ENCODE data around the gene TMEM231.

Gene TMEM231

DNA sequence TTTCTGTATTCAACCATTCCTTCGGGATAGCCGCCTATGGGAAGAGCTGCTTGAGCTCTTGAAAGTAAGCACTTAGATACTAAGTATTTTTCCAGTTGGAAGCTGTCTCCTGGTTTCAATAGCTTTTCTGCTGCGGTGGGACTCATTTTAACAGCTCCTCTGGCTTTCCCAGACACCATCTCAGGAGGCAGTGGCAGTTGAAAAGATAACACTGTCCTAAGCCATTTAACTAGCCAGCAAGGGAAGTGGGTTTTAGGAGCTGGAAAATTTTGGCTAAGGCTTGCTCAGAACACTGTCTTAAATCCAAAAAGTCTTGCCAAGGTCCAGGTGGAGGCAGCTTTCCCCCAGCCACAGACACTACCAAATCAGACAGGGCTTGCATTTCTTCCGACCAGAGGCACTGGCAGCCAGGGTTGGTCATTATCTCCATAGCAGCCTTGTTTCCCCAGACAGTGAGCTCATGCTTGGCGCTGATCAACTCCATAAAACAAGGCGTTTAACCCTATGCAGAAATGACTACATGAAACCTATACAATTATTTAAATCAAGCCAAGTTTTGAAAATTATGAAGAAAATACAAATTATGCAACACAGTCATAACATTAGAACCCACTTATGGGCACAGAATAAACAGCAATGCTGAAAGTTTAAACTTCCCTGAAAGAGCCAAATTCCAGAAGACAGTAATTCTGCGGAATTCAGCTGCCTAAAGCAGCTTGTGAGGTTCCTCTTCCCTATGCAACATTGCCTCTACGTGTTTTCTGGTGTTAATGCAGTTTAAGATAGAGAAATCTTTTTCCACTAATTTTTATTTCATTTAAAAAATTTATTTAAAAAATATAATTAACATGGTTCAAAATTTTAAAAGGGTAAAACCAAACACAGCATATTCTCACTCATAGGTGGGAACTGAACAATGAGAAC, 35.1 kb upstream of the TMEM231 start:
- H3K27ac ChIP-seq = no peak overlapping the region
- no peak for TF ChIP-seq ZFX (IDR thresholded peaks at IDR 0.05; ENCODE audit: borderline replicate concordance)
- TF ChIP-seq, protein P1, sequence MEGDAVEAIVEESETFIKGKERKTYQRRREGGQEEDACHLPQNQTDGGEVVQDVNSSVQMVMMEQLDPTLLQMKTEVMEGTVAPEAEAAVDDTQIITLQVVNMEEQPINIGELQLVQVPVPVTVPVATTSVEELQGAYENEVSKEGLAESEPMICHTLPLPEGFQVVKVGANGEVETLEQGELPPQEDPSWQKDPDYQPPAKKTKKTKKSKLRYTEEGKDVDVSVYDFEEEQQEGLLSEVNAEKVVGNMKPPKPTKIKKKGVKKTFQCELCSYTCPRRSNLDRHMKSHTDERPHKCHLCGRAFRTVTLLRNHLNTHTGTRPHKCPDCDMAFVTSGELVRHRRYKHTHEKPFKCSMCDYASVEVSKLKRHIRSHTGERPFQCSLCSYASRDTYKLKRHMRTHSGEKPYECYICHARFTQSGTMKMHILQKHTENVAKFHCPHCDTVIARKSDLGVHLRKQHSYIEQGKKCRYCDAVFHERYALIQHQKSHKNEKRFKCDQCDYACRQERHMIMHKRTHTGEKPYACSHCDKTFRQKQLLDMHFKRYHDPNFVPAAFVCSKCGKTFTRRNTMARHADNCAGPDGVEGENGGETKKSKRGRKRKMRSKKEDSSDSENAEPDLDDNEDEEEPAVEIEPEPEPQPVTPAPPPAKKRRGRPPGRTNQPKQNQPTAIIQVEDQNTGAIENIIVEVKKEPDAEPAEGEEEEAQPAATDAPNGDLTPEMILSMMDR (IDR thresholded peaks at IDR 0.05) = no peak

DNA sequence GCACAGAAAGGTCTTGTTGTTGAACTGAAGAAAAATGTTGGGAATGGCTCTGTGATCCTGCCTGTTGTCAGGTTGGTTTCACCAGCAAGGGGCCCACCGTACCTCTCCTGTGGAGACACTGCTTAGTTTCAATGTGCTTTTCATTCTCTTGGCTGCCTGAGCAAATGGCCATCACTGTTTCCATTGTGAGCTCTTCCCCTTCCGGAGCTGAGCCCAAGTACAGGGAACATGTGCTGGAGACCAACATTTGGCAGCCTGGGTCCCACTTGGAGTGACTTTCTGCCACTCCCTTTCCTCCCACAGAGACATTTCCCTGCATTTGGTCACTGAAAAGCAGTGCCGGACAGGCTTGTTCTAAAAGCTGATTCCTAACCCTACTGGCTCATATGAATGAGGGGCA, 33.3 kb upstream of the TMEM231 start:
- TF ChIP-seq ZFX (IDR thresholded peaks at IDR 0.05; ENCODE audit: borderline replicate concordance) = no peak
- TF ChIP-seq, protein P1 (IDR thresholded peaks at IDR 0.05) = no peak
- H3K27ac ChIP-seq = no peak overlapping the region

DNA sequence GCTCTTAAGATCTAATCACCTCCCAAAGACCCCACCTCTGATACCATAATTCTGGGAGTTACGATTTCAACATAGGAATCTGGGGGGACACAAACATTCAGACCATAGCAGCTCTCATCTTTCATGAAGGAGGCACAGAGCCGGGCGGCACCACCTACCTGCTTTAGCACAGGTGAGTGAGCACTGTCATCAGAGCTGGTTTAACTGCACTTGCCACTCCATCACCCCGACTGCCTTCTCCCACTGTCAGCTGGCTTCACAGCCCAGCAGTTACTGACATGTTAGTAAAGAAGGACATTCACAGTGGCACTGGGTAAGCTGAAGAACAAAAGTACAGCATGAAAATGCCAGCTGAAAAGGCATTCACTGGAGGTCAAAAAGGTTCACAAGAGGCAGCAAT, 32.7 kb upstream of the TMEM231 start:
- TF ChIP-seq, protein P1 (IDR thresholded peaks at IDR 0.05) = no peak
- TF ChIP-seq ZFX (IDR thresholded peaks at IDR 0.05; ENCODE audit: borderline replicate concordance) = no peak

DNA sequence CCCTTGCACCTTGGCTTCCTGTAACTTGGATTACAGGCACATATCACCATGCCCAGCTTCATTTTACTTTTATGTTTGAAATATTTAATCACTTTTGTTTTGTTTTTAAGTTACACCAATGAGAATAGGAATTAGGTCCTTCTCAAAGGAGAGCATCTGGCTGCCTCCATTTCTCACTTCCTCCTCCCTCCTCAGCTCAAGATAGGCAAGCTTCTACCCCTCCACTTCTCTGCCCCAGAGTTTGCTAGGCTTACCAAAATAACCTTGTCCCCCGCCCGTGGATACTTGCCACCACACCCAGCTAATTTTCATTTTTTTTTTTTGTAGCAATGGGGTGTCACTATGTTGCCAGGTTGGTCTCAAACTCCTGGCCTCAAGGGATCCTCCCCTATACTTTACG, 28.1 kb upstream of the TMEM231 start:
- TF ChIP-seq ZFX (IDR thresholded peaks at IDR 0.05; ENCODE audit: borderline replicate concordance) = no peak
- TF ChIP-seq, protein P1 (IDR thresholded peaks at IDR 0.05) = no peak
- H3K27ac ChIP-seq = no peak overlapping the region

More for the DNA sequence above, 32.7 kb upstream of the TMEM231 start:
- H3K27ac ChIP-seq = no peak overlapping the region

DNA sequence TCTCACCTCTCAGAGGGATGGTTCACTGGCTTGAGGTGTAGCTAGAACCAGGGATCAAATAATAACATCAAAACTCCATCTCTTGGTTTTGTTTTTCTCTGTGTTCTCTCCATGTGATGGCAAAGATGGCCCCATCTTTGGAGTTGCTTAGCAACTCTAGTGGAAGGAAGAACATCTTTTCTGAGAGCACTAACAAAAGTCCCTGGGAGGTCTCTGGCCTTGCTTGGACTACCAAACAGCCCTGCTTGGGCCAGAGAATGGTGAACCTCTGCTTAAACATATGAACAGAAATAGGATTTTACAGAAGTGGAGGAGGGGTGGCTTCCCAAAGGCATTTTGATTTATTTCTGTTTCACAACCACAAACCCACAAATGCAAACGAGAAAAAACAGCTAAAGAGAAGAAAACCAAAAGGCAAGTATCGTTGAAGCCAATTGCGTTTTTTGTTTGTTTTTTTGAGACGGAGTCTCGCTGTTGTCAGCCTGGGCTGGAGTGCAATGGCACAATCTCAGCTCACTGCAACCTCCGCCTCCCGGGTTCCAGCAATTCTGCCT, 23.3 kb upstream of the TMEM231 start:
- no peak for TF ChIP-seq ZFX (IDR thresholded peaks at IDR 0.05; ENCODE audit: borderline replicate concordance)
- TF ChIP-seq, protein P1 (IDR thresholded peaks at IDR 0.05) = no peak
- no peak overlapping the region for H3K27ac ChIP-seq

DNA sequence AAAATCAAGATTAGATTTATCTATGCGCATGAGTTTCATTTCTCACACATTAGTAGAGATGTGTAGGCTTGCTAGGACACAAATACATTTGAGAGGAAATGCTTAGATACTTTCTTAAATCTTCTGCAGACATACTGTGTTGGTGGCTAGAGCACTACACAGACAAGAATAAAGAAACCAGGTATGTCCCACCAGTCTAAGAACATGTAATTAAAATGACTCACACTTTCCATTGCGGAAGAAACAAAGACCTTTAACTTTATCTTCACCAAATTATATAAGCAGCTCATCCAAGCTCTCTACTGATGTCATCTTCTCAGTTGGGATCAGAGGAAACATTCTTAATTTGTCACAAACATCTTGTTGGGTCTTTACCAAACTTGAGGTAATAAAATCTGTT, 22.7 kb upstream of the TMEM231 start:
- no peak for TF ChIP-seq ZFX (IDR thresholded peaks at IDR 0.05; ENCODE audit: borderline replicate concordance)
- TF ChIP-seq, protein P1 (IDR thresholded peaks at IDR 0.05) = no peak
- no peak overlapping the region for H3K27ac ChIP-seq

DNA sequence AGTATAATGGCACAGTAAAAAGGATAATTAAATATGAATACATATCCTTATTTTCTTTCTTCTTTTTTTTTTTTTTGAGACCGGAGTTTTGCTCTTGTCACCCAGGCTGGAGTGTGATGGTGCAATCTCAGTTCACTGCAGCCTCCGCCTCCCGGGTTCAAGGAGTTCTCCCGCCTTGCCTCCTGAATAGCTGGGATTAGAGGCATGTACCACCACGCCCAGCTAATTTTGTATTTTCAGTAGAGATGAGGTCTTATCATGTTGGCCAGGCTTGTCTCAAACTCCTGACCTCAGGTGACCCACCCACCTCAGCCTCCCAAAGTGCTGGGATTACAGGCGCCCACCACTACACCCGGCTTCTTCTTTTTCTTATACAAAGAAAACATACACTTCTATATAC, 22.2 kb upstream of the TMEM231 start:
- TF ChIP-seq, protein P1 (IDR thresholded peaks at IDR 0.05) = no peak
- no peak for TF ChIP-seq ZFX (IDR thresholded peaks at IDR 0.05; ENCODE audit: borderline replicate concordance)
- H3K27ac ChIP-seq = no peak overlapping the region
